H1 (cell line): Measurements from ENCODE around the gene R3HDM2. TPM values are rescaled to one million over a fixed set of nuclear protein-coding genes. Genes with fewer than 3 reads are reported as not detected.

Source experiments
- BRCA1 ChIP-seq: IDR thresholded peaks from 2 replicates; pipeline ENCODE4 v1.6.1; 2012; ENCODE audit warnings: low read depth, low read length, improper control_type of control experiment
- HDAC6 ChIP-seq: IDR thresholded peaks from one replicate; pipeline ENCODE4 v1.7.1; 2012; ENCODE audit warnings: low read depth, mild to moderate bottlenecking, inconsistent platforms, low read length, moderate library complexity
- KDM1A ChIP-seq: fragments of 200-600, 300-600 bp; sonication (generic); IDR thresholded peaks from 2 replicates; pipeline ENCODE4 v1.7.1; 2016; ENCODE audit warnings: mild to moderate bottlenecking, low read length, borderline replicate concordance
- SIX5 ChIP-seq: IDR thresholded peaks from 2 replicates; pipeline ENCODE4 v1.6.1; 2011; ENCODE audit warnings: mild to moderate bottlenecking, low read depth, low read length
- SRF ChIP-seq: IDR thresholded peaks from 2 replicates; pipeline ENCODE4 v1.6.1; 2011; ENCODE audit warnings: mild to moderate bottlenecking, low read depth, low read length, moderate library complexity
- polyA plus RNA-seq, 7 experiments: library from polyadenylated mRNA; depleted of rRNA in 3 of 7; stranded (reverse) in 5 of 7; unstranded in 2 of 7; fragments of >200 nt in 5 of 7; fragments of 200-250 nt in 2 of 7; gene quantifications; 1 replicate in 5 of 7; 2 replicates in 1 of 7; 4 replicates in 1 of 7; pipeline versions ENCODE4 v1.2.1 to v1.2.3, GENCODE V29; 2011 to 2013; ENCODE audit warnings: missing spikeins in 2 of 7, mixed read lengths in 2 of 7
- total RNA-seq: library from RNA; stranded (reverse); fragmentation: NEBNext Ultra II Directional; extraction: Animal tissue kit (Norgen Biotek cat#: 25700); gene quantifications from 2 replicates; pipeline ENCODE4 v1.2.1, GENCODE V29; 2021
- TF ChIP-seq, protein P1 (sequence below): IDR thresholded peaks from 2 replicates; pipeline ENCODE4 v1.6.1; 2012; ENCODE audit warnings: inconsistent platforms

The R3HDM2 gene
- total and polyA plus RNA-seq, 2 of the 8 experiments (the other 6 are each of a cell fraction or from before 2014, with no cell fraction given), result 25.6 to 27.0 TPM

DNA sequence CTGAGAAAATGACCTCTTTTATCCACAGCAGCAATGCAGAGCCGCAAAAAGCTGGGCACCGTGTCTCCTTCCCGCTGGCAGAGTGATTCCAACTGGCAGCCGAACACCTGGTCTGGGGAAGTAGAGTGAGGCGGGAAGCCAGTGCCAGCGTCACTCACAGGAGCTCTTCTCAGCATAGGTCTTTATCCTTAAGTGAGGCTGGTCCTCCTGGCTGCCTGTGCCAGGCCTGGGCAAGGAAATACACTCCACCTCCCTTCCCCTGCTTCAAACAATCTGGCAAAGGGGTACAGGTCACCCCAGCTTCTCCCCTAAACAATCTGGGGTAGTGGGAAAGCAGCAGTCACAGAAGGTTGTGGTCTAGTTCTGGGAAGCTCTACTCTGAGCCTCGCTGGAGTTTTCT is 44.0 kb upstream of the R3HDM2 start (continued):
- TF ChIP-seq SRF, result no peak
- no peak for TF ChIP-seq KDM1A
- TF ChIP-seq BRCA1, result no peak
- TF ChIP-seq, protein P1, sequence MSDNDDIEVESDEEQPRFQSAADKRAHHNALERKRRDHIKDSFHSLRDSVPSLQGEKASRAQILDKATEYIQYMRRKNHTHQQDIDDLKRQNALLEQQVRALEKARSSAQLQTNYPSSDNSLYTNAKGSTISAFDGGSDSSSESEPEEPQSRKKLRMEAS, result no peak
- no peak for TF ChIP-seq HDAC6
- no peak for TF ChIP-seq SIX5
- TF ChIP-seq, all 59 proteins: peak for 0
